K562 (cell line): ENCODE measurements around the gene LAMA2.

Source experiments
- CHD1 ChIP-seq: fragments of 200-600 bp; sonication (generic); IDR thresholded peaks from one replicate; pipeline ENCODE4 v1.6.1; 2012; ENCODE audit warnings: mild to moderate bottlenecking, moderate library complexity, low read length, inconsistent platforms
- CTCF ChIP-seq, 3 experiments: IDR thresholded peaks in 2 of 3; conservative IDR thresholded peaks in 1 of 3; 2 replicates each; pipeline ENCODE4 v1.5.1; 2011 to 2012; ENCODE audit warnings: low read length in 3 of 3, mild to moderate bottlenecking in 3 of 3, control low read depth in 2 of 3, improper control_type of control experiment in 1 of 3, inconsistent platforms in 1 of 3, low read depth in 1 of 3, mixed read lengths in 1 of 3, moderate library complexity in 1 of 3; ENCODE audit not compliant: insufficient read depth in 2 of 3
- HMGXB4 ChIP-seq: sonication (generic); formaldehyde crosslinking; IDR thresholded peaks from 2 replicates; pipeline ENCODE4 v1.8.1; 2023; ENCODE audit warnings: mild to moderate bottlenecking, missing genetic modification reagents
- POLR2A ChIP-seq: fragments of 450-650 bp; conservative IDR thresholded peaks from 2 replicates; pipeline ENCODE4 v1.6.1; 2016
- SMARCA5 ChIP-seq: fragments of 450-650 bp; IDR thresholded peaks from 2 replicates; pipeline ENCODE4 v1.6.1; 2016
- SMC3 ChIP-seq: conservative IDR thresholded peaks from 2 replicates; pipeline ENCODE4 v1.6.1; 2011; ENCODE audit warnings: low read depth, low read length, improper control_type of control experiment; ENCODE audit not compliant: insufficient read depth
- STAG1 ChIP-seq: sonication (generic); formaldehyde crosslinking; IDR thresholded peaks from 2 replicates; pipeline ENCODE4 v1.5.0; 2020; ENCODE audit warnings: missing genetic modification reagents, borderline replicate concordance
- TAF1 ChIP-seq: IDR thresholded peaks from 2 replicates; pipeline ENCODE4 v1.6.1; 2011; ENCODE audit warnings: mild to moderate bottlenecking, low read length, moderate library complexity; ENCODE audit not compliant: insufficient read depth, control insufficient read depth, severe bottlenecking; ENCODE audit errors: extremely low read depth
- ZNF263 ChIP-seq: sonication (generic); formaldehyde crosslinking; IDR thresholded peaks from 2 replicates; pipeline ENCODE4 v1.8.0; 2022; ENCODE audit warnings: mild to moderate bottlenecking, missing genetic modification reagents, borderline replicate concordance
- ZNF512 ChIP-seq: IDR thresholded peaks from 2 replicates; pipeline ENCODE4 v1.6.1; 2016; ENCODE audit warnings: missing genetic modification characterization, missing compliant biosample characterization

DNA sequence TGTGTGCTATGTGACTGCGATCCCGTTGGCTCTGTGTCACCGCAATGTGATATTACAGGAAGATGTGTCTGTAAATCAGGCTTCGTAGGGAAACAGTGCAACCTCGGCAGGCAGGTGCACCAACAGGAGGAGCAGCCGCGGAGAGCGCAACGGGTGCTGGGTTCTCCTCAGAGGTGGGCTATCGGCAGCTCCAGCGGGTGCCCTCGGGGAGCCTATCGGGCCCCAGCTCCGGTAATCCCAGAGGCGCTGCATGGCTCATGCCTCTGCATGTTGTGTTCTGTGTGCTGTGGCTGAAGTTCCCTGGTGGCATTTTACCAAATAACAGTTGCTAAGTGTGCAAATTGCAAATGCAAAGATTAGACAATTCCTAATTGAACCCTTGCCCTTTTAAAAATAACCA is 409.9 kb downstream of the LAMA2 start:
- TF ChIP-seq HMGXB4 (CRISPR knock-in tag) = no peak
- no peak for TF ChIP-seq CHD1
- TF ChIP-seq SMC3 = no peak
- TF ChIP-seq ZNF512 (tag) = no peak
- TF ChIP-seq ZNF263 (CRISPR knock-in tag) = no peak
- TF ChIP-seq CTCF (IDR thresholded peaks at IDR 0.05 in 2 of 3, conservative IDR thresholded peaks at IDR 0.05 in 1 of 3; ENCODE audit: insufficient read depth in 2 of 3, low read depth in 1 of 3, low read length in 3 of 3) = no peak
- TF ChIP-seq STAG1 (CRISPR knock-in tag) = no peak
- no peak for TF ChIP-seq SMARCA5
- no peak for TF ChIP-seq TAF1
- TF ChIP-seq POLR2A = no peak
